Natural killer cell treated with Interleukin-12 subunit alpha and Interleukin-12 subunit beta and Interleukin-15 and Interleukin-18, amount 100 ng/mL, for 72 hours (primary cell): Measurements from ENCODE around the gene INTS15. TPM values are rescaled to one million over a fixed set of nuclear protein-coding genes. Genes with fewer than 3 reads are reported as not detected.

ENCODE experiments used
- ATAC-seq, 2 donors: fragments of 150-1000 bp; cut with Tn5 transposase in 1 of 2; sonication (Bioruptor Pico), chemical (Tn5 transposase) in 1 of 2; 2 replicates each; pipeline ENCODE4 v1.10.0; 2021
- DNase-seq: peaks from one replicate; pipeline ENCODE4 v3.0.0; 2022; ENCODE audit warnings: low spot score
- H3K27ac Mint-ChIP-seq, 2 donors: 1 replicate in 1 of 2; 2 replicates in 1 of 2; pipeline ENCODE4 v1.8.0; 2022; ENCODE audit warnings: mixed read lengths in 2 of 2, mild to moderate bottlenecking in 1 of 2, moderate library complexity in 1 of 2
- H3K27me3 Mint-ChIP-seq, 2 donors: 1 replicate in 1 of 2; 2 replicates in 1 of 2; pipeline ENCODE4 v1.8.0; 2022; ENCODE audit warnings: mixed read lengths in 2 of 2
- H3K36me3 Mint-ChIP-seq: one replicate; pipeline ENCODE4 v1.8.0; 2022; ENCODE audit warnings: mixed read lengths
- H3K4me1 Mint-ChIP-seq, 2 donors: 1 replicate in 1 of 2; 2 replicates in 1 of 2; pipeline ENCODE4 v1.8.0; 2022; ENCODE audit warnings: low read depth in 2 of 2, mixed read lengths in 2 of 2, mild to moderate bottlenecking in 1 of 2
- H3K4me3 Mint-ChIP-seq: one replicate; pipeline ENCODE4 v1.8.0; 2022; ENCODE audit warnings: mixed read lengths
- H3K9me3 Mint-ChIP-seq: 2 replicates; pipeline ENCODE4 v1.8.0; 2022; ENCODE audit warnings: mixed read lengths
- total RNA-seq, 2 donors: library from RNA; stranded (reverse); gene quantifications; one replicate each; pipeline ENCODE4 v1.2.3, GENCODE V29; 2022

Gene INTS15
- 10 to 100 TPM; 42.5 to 58.6 TPM for total RNA-seq

DNA sequence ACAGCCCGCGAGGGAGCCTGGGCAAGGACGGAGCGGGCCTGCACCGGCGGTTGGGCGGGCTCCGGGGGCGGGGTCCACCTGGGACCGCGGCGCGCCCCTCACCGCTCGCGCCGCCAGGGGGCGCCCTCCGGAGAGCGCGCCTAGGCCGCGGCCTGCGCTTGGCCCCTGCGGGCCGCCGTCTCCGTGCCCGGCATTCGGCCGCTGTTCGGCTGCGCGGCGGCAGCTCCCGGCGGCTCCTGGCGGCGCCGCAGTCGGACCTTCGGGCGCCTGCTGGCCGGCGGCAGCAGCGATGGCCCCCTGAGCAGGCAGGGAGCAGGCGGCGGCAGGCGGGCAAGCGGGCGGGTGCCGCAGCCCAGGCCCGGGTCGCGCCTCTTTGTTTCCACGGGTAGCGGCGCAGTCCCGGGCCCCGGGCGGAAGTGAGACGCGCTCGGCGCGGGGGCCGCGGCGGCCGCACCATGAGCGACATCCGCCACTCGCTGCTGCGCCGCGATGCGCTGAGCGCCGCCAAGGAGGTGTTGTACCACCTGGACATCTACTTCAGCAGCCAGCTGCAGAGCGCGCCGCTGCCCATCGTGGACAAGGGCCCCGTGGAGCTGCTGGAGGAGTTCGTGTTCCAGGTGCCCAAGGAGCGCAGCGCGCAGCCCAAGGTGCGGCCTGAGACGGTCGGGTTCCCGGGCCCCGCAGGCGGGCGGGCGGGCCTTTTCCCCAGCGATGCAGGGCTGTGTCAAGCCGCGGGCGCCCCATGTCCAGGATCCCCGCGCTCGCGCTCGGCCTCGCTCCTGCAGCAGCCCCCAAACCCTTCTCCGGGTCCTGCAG is at the start of gene INTS15:
Gene INTS15, plus strand, starts transcription at position 193 of the 816 bp plus-strand sequence. Its CDS starts 263 bp downstream, at position 456.
- peak within 1 kb of the TSS; percentile 94 for H3K4me3 Mint-ChIP-seq
- no peaks in the 10 kb centered on the region for H3K27me3 Mint-ChIP-seq
- peaks cover 5 to 7% of the 10 kb centered on the region in 2 donors for H3K4me1 Mint-ChIP-seq
- peaks cover 4% of the 10 kb centered on the region for H3K36me3 Mint-ChIP-seq
- peak; percentile 87 for DNase-seq
- ATAC-seq, result peak; percentile 96
- H3K27ac Mint-ChIP-seq, result peak within 1 kb of the TSS; percentile 82 to 96
- H3K9me3 Mint-ChIP-seq, result no peaks in the 10 kb centered on the region

DNA sequence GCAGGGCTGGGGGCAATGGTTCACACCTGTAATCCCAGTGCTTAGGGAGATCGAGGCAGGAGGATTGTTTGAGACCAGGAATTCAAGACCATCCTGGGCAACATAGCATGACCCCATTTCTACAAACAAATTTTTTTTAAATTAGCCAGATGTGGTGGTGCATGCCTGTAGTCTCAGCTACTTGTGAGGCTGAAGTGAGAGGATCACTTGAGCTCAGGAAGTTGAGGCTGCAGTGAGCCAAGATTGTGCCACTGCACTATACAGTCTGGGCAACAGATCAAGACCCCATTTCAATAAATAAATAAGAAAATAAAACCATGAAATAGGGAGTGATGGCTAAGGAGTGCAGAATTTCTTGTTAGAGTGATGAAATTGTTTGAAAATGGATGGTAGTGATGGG is 47.5 kb upstream of the INTS15 start:
- H3K9me3 Mint-ChIP-seq, result no peaks in the 10 kb centered on the region
- peaks cover 4 to 8% of the 10 kb centered on the region in 2 donors for H3K27me3 Mint-ChIP-seq
- no peak overlapping the region for H3K4me3 Mint-ChIP-seq
- peaks cover 0 to 4% of the 10 kb centered on the region in 2 donors for H3K4me1 Mint-ChIP-seq
- no peak overlapping the region for H3K27ac Mint-ChIP-seq
- no peak for ATAC-seq
- H3K36me3 Mint-ChIP-seq, result no peaks in the 10 kb centered on the region
- DNase-seq, result no peak

DNA sequence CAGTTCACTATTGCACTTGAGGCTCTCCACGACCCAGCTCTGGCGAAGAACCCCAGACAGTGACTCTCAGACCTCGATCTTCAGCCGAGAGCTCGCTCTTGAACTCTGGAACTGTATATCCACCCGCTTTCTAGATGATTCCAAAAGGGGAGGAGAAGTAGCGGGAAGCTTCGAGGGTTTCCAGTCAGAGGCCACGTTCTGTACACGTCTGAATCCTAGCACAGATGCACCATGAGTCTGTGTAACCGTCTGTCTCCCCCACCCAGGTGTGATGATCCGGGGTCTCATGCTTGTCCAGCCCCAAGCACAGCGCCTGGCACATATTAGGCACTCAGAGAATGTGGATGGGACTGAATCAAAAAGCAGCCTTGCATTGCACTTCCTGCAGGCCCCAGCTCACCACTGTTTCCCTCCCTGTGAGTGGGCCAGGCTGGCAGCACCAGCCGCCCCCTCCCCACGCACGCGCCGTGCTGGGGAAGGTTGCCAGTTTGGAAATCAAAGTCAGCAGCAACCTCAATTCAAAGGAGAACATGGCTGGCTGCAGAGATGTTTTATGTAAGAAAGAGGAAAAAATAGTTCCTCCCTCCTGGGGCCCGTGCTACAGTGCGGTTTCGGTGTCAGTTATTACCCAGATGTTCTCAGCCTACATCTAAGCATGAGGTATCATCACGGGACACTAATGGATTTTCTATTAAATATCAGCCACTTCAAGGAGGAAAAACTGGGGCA is 44.3 kb upstream of the INTS15 start:
- H3K36me3 Mint-ChIP-seq, result no peaks in the 10 kb centered on the region
- ATAC-seq (no peak), DNase-seq (no peak)
- H3K4me3 Mint-ChIP-seq, result no peak overlapping the region
- H3K27me3 Mint-ChIP-seq, result no peaks in the 10 kb centered on the region
- no peaks in the 10 kb centered on the region for H3K9me3 Mint-ChIP-seq
- H3K27ac Mint-ChIP-seq, result no peak overlapping the region
- H3K4me1 Mint-ChIP-seq, result peaks cover 0 to 4% of the 10 kb centered on the region in 2 donors

DNA sequence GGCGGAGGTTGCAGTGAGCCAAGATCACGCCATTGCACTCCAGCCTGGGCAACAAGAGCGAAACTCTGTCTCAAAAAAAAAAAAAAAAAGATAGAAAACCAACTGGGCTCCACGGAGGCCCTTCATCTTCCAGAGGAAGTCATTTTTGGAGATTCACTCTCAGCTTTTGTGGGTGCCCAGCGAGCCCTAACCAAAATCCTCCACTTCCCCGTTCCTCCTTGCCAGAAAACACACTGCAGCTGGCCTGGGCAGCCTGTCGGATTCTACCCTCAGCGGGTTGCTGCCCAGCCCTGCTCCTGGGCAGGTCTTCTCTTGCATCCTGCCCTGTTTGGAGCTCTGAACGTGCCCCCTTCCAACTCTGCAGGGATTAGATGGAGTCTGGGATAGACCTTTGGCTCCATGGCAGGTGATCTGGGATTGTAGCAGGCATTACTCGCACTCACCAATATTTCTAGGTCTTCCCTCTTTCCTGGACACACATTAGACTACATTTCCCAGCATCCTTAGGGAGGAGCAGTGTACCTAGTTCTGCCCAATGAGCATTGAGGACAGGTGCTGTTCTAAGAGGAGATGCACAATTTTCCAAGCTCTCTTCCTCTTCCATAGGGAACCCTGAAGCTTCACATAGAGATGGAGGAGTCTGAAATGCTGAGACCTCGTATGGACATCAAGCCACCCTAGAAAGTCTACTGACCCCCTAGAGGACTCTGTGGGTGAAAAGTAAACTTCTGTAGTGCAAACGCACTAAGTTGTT is 43.1 kb upstream of the INTS15 start:
- Mint-ChIP-seq H3K27me3 (no peaks in the 10 kb centered on the region), H3K4me3 (no peak overlapping the region), H3K4me1 (peaks cover 0 to 4% of the 10 kb centered on the region in 2 donors), H3K36me3 (no peaks in the 10 kb centered on the region), H3K9me3 (no peaks in the 10 kb centered on the region), H3K27ac (no peak overlapping the region)
- no peak for DNase-seq
- ATAC-seq, result no peak

DNA sequence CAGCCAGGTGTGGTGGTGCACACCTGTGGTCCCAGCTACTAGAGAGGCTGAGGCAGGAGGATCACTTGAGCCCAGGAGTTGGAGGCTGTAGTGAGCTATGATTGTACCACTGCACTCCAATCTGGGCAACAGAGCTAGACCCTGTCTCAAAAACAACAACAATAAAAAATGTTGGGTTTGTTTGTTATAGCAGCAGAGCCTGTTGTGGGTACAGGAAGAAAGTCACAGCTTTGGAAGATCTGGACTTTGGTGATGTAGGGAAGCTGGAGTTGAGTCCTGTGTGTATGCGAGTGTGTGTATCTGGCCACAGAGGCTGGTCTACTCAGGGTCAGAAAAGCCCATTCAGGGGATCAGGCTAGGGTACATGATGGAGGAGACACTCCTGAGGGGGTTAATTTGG is 42.4 kb upstream of the INTS15 start:
- no peak overlapping the region for H3K27ac Mint-ChIP-seq
- no peaks in the 10 kb centered on the region for H3K9me3 Mint-ChIP-seq
- no peak for DNase-seq
- no peak for ATAC-seq
- H3K36me3 Mint-ChIP-seq, result no peaks in the 10 kb centered on the region
- peaks cover 0 to 4% of the 10 kb centered on the region in 2 donors for H3K4me1 Mint-ChIP-seq
- no peak overlapping the region for H3K4me3 Mint-ChIP-seq
- H3K27me3 Mint-ChIP-seq, result no peaks in the 10 kb centered on the region

DNA sequence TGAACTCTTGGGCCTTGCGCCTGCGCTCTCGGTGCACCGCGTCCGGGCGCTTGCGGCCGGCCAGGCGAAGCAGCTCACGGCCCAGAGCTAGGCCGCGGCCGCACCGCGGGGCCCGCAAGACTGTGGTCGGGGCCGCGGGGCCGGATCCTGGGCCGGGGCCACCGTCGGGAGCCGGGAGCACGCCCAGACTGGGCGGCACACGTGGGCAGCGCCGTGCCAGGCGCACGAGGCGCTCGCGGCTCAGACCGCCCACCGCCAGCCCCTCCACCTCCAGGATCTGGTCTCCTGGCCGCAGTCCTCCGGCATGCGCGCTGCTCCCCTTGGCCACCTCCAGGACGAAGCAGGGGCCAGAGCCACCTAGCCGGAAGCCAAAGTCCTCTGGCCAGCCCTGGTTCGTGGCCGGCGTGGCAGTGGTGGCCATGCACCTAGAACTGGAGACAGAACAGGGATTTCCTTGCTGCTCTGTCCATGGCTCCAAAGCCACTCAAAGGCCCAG is 38.8 kb upstream of the INTS15 start, which contains the start of gene GRID2IP:
Gene GRID2IP, minus strand, starts transcription at position 446 of the 496 bp plus-strand sequence. Its CDS starts 25 bp downstream, at position 421.
- H3K9me3 Mint-ChIP-seq, result no peaks in the 10 kb centered on the region
- ATAC-seq (no peak), DNase-seq (no peak)
- H3K27ac Mint-ChIP-seq, result no peak within 1 kb of the TSS
- no peaks in the 10 kb centered on the region for H3K27me3 Mint-ChIP-seq
- H3K36me3 Mint-ChIP-seq, result no peaks in the 10 kb centered on the region
- H3K4me3 Mint-ChIP-seq, result no peak within 1 kb of the TSS
- no peaks in the 10 kb centered on the region for H3K4me1 Mint-ChIP-seq

DNA sequence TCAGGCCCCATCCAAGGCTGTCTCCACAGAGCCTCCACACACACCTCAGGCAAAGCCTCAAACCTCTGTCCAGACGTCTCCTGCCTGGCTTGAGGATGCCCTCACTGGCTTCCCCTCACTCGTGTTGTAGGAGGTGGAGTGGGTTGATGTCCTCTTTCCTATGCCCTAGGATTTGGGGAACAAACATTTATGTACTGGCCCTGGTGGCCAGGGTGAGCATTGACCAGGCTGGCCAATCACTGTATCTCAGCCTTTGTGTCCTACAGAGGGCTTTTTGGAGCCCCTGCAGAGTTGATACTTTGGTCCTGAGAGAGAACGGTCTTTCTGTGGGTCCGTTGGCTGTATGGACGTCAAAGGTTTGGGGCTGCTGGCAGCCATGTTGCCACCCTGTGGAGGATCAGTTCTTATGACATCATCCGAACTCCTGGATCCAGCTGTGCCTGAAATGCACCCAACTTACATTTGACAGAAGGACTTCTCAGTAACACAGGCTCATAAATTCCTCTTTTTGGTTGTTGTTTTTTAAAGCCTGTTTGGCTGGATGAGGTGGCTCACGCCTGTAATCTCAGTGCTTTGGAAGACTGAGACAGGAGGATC is 36.3 kb upstream of the INTS15 start:
- H3K27me3 Mint-ChIP-seq, result no peaks in the 10 kb centered on the region
- no peak overlapping the region for H3K4me3 Mint-ChIP-seq
- DNase-seq (no peak), ATAC-seq (peak in 1 of 2 donors; percentile 26)
- H3K36me3 Mint-ChIP-seq, result no peaks in the 10 kb centered on the region
- H3K9me3 Mint-ChIP-seq, result no peaks in the 10 kb centered on the region
- H3K4me1 Mint-ChIP-seq, result no peaks in the 10 kb centered on the region
- no peak overlapping the region for H3K27ac Mint-ChIP-seq

DNA sequence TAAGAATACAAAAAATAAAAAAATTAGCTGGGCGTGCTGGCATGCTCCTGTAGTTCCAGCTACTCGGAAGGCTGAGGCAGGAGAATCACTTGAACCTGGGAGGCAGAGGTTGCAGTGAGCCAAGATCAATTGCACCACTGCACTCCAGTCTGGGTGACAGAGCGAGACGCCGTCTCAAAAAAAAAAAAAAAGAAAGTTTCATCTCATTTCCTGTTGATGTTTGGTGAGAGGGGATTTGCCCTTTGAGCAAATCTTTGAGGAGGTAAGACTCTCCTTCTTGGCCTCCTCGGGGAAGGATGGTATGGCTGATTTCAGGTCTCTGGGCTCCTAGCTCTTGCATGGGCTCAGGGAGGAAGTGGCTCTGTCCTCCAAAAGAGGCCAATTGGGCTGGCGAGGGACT is 35.0 kb upstream of the INTS15 start:
- DNase-seq (no peak), ATAC-seq (no peak)
- H3K4me1 Mint-ChIP-seq, result no peaks in the 10 kb centered on the region
- no peak overlapping the region for H3K4me3 Mint-ChIP-seq
- no peaks in the 10 kb centered on the region for H3K36me3 Mint-ChIP-seq
- H3K27me3 Mint-ChIP-seq, result peaks cover 4% of the 10 kb centered on the region in 2 donors
- no peaks in the 10 kb centered on the region for H3K9me3 Mint-ChIP-seq
- no peak overlapping the region for H3K27ac Mint-ChIP-seq

DNA sequence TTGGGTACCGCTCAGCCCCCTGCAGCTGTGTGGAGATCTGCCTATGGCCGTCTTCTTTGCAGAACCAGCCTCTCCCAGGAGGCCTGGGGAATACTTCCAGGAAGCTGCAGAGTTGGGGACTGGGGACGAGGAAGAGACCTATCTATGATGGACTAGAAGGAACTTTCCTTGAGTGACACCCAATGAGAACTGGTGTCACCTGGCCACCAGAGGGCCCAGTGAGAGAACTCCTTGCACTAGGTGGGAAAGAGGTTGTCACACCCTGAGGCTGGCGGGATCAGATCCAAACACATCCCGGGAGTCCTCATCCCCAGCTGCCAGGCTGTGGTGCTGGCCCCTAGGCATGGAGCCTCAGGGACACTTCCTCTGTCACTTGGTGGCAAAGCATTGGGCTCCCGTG is 33.6 kb upstream of the INTS15 start:
- Mint-ChIP-seq H3K9me3 (no peaks in the 10 kb centered on the region), H3K4me1 (no peaks in the 10 kb centered on the region), H3K36me3 (no peaks in the 10 kb centered on the region), H3K27me3 (peaks cover 7% of the 10 kb centered on the region in 2 donors), H3K4me3 (no peak overlapping the region), H3K27ac (no peak overlapping the region)
- DNase-seq, result no peak
- no peak for ATAC-seq

DNA sequence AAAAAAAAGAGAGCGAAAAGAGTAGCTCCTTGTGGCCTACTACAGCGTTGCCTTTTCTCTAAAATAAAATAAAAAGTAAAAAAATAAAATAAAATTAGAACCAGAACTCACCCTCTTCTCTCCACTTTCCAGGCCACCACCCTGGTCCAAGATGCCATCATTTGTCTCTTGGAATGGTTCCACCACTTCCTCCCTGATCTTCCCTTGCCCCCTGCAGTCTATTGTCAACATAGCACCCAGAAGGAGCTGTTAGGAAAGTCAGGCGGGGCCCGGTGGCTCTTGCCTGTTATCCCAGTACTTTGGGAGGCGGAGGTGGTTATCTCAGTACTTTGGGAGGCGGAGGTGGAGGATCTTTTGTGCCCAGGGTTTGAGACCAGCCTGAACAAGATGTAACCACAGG is 31.0 kb upstream of the INTS15 start:
- Mint-ChIP-seq H3K9me3 (no peaks in the 10 kb centered on the region), H3K27me3 (peaks cover 7% of the 10 kb centered on the region in 2 donors), H3K4me3 (no peak overlapping the region), H3K4me1 (no peaks in the 10 kb centered on the region), H3K27ac (no peak overlapping the region), H3K36me3 (no peaks in the 10 kb centered on the region)
- no peak for ATAC-seq
- DNase-seq, result no peak

DNA sequence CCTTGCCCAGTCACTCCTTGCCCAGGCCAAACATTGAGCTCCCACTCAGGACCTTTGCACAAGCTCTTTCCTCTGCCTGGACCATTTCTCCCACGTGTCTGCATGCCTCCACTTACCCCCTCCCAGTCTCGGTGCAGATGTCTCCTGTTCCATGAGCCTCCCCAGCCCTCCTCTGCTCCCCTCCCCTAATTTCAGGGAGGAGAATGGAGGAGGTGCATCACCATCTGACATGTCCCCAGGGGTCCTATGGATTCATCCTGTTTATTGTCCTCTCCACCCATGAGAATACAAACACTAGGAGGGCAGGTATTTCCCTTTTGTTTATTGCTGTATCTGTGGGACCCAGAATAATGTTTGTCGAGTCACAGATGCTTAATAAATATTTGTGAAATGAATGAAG is 29.9 kb upstream of the INTS15 start:
- no peaks in the 10 kb centered on the region for H3K36me3 Mint-ChIP-seq
- no peaks in the 10 kb centered on the region for H3K9me3 Mint-ChIP-seq
- ATAC-seq (no peak), DNase-seq (no peak)
- H3K27ac Mint-ChIP-seq, result peak overlapping the region in 1 of 2 donors; percentile 23
- H3K4me3 Mint-ChIP-seq, result no peak overlapping the region
- peaks cover 7% of the 10 kb centered on the region in 2 donors for H3K27me3 Mint-ChIP-seq
- no peaks in the 10 kb centered on the region for H3K4me1 Mint-ChIP-seq

DNA sequence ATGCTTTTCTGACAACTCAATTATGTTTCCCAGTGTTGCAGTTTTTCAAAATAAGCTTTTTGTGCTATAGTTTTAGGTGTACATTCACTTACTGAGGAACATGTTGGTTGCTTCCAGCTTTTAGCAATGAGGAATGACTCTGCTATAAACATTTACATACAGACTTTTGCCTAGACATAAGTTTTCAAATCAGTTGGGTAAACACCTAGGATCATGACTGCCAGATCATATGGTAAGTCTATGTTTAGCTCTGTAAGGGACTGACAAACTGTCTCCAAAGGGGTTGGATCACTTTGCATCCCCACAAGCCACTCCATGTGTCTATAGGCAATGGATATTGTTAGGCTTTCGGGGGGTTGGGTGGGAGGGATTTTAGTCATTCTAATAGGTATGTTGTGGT is 27.7 kb upstream of the INTS15 start:
- no peaks in the 10 kb centered on the region for H3K4me1 Mint-ChIP-seq
- no peak overlapping the region for H3K4me3 Mint-ChIP-seq
- H3K9me3 Mint-ChIP-seq, result no peaks in the 10 kb centered on the region

More for the DNA sequence above, 27.7 kb upstream of the INTS15 start:
- Mint-ChIP-seq H3K36me3 (no peaks in the 10 kb centered on the region), H3K27ac (no peak overlapping the region), H3K27me3 (peaks cover 7% of the 10 kb centered on the region in 2 donors)
- DNase-seq (no peak), ATAC-seq (no peak)
